BE2C (cell line): ENCODE data around the gene COBL.
A peak's percentile ranks its signal among the peaks of the same experiment; 100 is the strongest.

Experiments used
- DNase-seq: peaks from one replicate; pipeline ENCODE4 v3.0.0-alpha.2; 2020
- H3K27me3 ChIP-seq: fragments of 250-450 bp; sonication (Bioruptor Pico); 2 replicates; pipeline ENCODE4 v1.5.1; 2020; ENCODE audit warnings: mild to moderate bottlenecking
- H3K36me3 ChIP-seq: fragments of 250-450 bp; sonication (Bioruptor Pico); 2 replicates; pipeline ENCODE4 v1.5.1; 2020; ENCODE audit warnings: mild to moderate bottlenecking
- H3K4me1 ChIP-seq: fragments of 250-450 bp; sonication (Bioruptor Pico); 2 replicates; pipeline ENCODE4 v1.5.1; 2020
- H3K4me3 ChIP-seq: 2 replicates; pipeline ENCODE4 v1.5.1; 2011; ENCODE audit warnings: low read depth, low read length
- H3K9me3 ChIP-seq: fragments of 250-450 bp; sonication (Bioruptor Pico); 2 replicates; pipeline ENCODE4 v1.5.1; 2020
- CTCF ChIP-seq: IDR thresholded peaks from 2 replicates; pipeline ENCODE4 v1.5.1; 2012; ENCODE audit warnings: mild to moderate bottlenecking, low read depth, low read length

Gene COBL

DNA sequence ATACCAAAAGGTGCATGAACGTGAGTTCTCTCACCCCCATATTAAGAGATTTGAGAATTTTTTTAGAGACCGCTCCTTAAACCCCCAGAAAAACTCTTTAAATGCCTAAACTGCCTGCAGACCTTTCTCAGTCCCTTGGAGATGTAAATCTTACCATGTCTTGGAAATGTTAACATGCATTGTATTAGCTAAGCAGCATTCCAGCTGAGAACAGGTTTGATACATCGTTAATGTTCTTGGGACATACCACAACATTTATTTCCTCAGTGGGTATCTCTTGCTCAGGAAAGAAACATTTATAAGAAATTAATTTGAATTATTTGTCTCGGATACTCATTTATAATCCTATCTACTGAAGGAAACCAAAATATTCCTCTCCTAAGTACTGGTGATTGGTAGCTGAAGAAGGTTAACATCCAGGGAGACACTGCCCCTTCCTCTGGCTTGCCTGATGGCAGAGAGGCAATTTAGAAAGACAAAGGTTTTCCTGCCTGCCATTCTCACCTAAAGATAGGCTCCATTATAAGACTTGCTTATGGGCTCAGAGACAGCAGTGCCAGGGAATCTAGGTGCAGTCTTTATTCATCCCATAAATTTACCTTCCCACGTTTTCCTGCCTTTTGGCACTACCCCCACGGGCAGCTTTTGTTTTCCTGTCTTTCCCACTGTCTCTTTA, 141.2 kb downstream of the COBL start:
- Histone ChIP-seq H3K4me1 (no peaks in the 10 kb centered on the region), H3K27me3 (peaks cover 23% of the 10 kb centered on the region), H3K9me3 (no peaks in the 10 kb centered on the region), H3K4me3 (no peak overlapping the region), H3K36me3 (no peaks in the 10 kb centered on the region)
- DNase-seq = no peak
- TF ChIP-seq CTCF = no peak

DNA sequence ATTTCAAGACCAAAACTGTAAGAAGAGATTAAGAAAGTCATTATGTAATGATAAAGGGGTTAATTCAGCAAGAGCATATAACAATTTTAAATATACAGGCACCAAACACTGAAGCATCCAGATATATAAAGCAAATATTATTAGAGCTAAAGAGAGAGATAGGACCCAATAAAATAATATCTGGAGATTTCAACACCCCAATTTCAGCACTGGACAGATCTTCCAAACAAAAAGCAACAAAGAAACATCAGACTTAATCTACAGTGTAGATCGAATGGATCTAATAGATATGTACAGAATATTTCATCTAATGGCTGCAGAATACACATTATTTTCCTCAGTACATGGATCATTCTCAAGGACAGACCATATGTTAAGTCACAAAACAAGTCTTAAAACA, 151.3 kb downstream of the COBL start:
- no peak for TF ChIP-seq CTCF
- no peak for DNase-seq
- no peaks in the 10 kb centered on the region for H3K4me1 ChIP-seq

DNA sequence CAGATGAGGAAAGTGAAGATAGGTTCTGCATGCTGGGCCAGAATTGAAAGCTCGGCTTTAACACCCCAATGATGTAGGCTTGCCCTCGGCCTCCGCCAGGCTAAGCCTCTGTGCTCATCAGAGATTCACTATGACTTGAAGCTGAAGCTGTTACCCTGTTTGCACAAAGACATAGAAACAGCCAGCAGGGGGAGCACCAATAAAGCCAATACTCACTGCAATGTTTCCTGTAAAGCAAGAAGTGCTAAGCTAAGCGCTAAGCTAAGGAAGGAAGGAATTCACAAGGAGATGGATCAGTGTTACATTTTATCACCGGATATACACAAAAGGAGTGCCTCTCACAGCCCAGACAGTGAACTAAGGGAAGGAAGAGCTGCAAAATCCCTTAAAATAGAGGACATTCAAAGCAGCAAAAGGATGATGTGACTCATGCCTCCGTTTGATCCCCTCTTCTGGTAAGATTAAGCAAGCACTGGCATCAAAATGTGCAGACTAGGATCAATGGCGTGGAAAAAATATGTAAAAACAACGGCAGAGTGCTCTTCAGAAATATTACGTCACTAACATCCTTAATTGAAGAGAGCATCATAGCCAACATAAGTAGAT, 153.8 kb downstream of the COBL start:
- Histone ChIP-seq H3K36me3 (no peaks in the 10 kb centered on the region), H3K4me3 (no peak overlapping the region), H3K9me3 (no peaks in the 10 kb centered on the region), H3K27me3 (0 out of 2 replicates have a peak, but pooled peaks cover 3% of the 10 kb centered on the region), H3K4me1 (no peaks in the 10 kb centered on the region)
- peak; percentile 94 for TF ChIP-seq CTCF
- DNase-seq = peak; percentile 83

More for the DNA sequence above, 151.3 kb downstream of the COBL start:
- H3K27me3 ChIP-seq = 0 out of 2 replicates have a peak, but pooled peaks cover 3% of the 10 kb centered on the region
- no peaks in the 10 kb centered on the region for H3K9me3 ChIP-seq
- H3K4me3 ChIP-seq = no peak overlapping the region
- H3K36me3 ChIP-seq = no peaks in the 10 kb centered on the region

- H3K4me1 ChIP-seq = no peaks in the 10 kb centered on the region
- no peaks in the 10 kb centered on the region for H3K27me3 ChIP-seq
- no peaks in the 10 kb centered on the region for H3K9me3 ChIP-seq
- no peak for DNase-seq
- 0 out of 2 replicates have a peak, but pooled peaks have one; percentile 4 for TF ChIP-seq CTCF
- no peak overlapping the region for H3K4me3 ChIP-seq
- H3K36me3 ChIP-seq = no peaks in the 10 kb centered on the region
Observed at GRCh38 chr7:51161937-51162336, 154.7 kb downstream of the COBL start.

DNA sequence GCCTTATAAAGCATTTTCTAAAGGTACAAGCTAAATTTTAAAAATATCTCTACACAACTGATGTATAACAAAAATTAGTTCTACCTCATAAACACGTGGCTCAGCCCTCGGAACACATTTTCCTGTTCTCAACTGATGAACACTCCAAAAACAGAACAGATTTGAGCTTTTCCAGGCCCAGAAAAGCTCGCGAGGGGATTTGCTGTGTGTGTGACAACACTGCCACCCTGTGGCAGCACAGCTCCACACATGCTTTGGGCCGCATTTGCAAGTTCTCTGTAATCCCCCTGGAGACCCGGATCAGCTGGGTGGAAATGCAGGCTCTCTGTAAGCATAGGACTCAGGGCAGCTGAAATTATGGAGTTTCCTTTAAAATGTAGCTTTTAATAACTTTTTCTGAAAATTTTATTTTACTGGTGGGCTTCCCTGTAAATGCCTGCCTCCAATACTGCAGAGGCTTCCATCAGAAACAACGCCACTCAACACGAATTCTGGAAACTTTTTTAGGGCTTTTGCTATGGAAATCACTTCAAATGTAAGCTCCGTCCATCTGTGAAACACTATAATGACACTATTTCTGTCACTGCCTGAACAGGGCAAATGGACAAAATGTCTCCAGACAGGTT, 155.5 kb downstream of the COBL start:
- H3K27me3 ChIP-seq = no peaks in the 10 kb centered on the region
- peak; percentile 71 for DNase-seq
- H3K9me3 ChIP-seq = no peaks in the 10 kb centered on the region
- no peaks in the 10 kb centered on the region for H3K4me1 ChIP-seq
- TF ChIP-seq CTCF = peak; percentile 98
- H3K36me3 ChIP-seq = no peaks in the 10 kb centered on the region
- H3K4me3 ChIP-seq = no peak overlapping the region

DNA sequence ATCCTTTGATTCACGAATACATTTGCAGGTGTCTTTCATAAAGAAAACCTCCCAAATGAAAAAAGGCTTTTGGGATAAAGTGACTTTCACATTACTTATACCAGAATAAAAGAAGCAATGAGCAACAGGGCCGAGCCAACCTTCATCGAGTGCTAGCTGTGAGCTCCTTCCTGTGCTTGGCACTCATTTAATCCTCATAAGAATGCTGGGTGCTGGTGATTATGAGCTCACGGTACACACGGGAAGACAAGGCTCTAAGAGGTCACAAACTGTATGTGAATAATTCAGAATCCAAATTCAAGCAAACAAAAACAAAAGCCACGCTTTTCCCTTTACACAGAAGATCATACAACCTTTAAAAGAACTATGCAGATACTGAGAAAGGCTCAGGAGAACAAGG, 156.2 kb downstream of the COBL start:
- Histone ChIP-seq H3K4me3 (no peak overlapping the region), H3K4me1 (no peaks in the 10 kb centered on the region), H3K36me3 (no peaks in the 10 kb centered on the region), H3K27me3 (no peaks in the 10 kb centered on the region), H3K9me3 (no peaks in the 10 kb centered on the region)
- DNase-seq = no peak
- no peak for TF ChIP-seq CTCF
